Ovary (tissue), 9 donors: ENCODE measurements around the gene HNF1A. TPM values are rescaled to one million over a fixed set of nuclear protein-coding genes. Genes with fewer than 3 reads are reported as not detected.

Experiments used
- DNase-seq, 5 donors: peaks; one replicate each; pipeline ENCODE4 v3.0.0-alpha.2; 2019 to 2020
- H3K27ac ChIP-seq, 2 donors: fragments of 200-600 bp; one replicate each; pipeline versions ENCODE4 v1.5.1 to v1.8.0; 2019 to 2022
- H3K27me3 ChIP-seq: fragments of 200-600 bp; one replicate; pipeline ENCODE4 v1.8.0; 2022
- H3K36me3 ChIP-seq: fragments of 200-600 bp; sonication (generic); one replicate; pipeline ENCODE4 v1.5.1; 2019
- H3K4me1 ChIP-seq: one replicate; pipeline ENCODE4 v1.8.1; 2013; ENCODE audit warnings: mild to moderate bottlenecking, moderate library complexity; ENCODE audit not compliant: insufficient read depth
- H3K4me3 ChIP-seq: fragments of 200-600 bp; sonication (generic); one replicate; pipeline ENCODE4 v1.5.1; 2017
- H3K9me3 ChIP-seq, 2 donors: fragments of 200-600 bp in 1 of 2; sonication (generic) in 1 of 2; one replicate each; pipeline versions ENCODE4 v1.5.1 to v1.8.1; 2013 to 2019; ENCODE audit warnings: mild to moderate bottlenecking in 1 of 2, moderate library complexity in 1 of 2
- EP300 ChIP-seq: sonication (generic); formaldehyde crosslinking; IDR thresholded peaks from one replicate; pipeline ENCODE4 v1.6.1; 2017; ENCODE audit warnings: antibody characterized with exemption
- POLR2A ChIP-seq: fragments of 450-650 bp; IDR thresholded peaks from one replicate; pipeline ENCODE4 v1.6.1; 2017; ENCODE audit warnings: antibody characterized with exemption, mild to moderate bottlenecking, moderate library complexity
- WGBS, 3 donors: extraction: QIAGEN DNeasy Blood & Tissue Kit in 1 of 3; methylation state at CpG; one replicate each; pipeline versions ENCODE4 v1.1.5 to v1.1.7; 2013 to 2017; 5-methylcytosine and 5-hydroxymethylcytosine counted together
- intact Hi-C, 4 donors: fragments of 100-400 bp; cut with DNase I; formaldehyde crosslinking; loops; one replicate each; pipeline versions ENCODE4 v1.11.0 to v1.15.1; 2022 to 2023
- polyA plus RNA-seq, 2 donors: library from polyadenylated mRNA; stranded (reverse); fragments of 200-250 nt in 1 of 2; fragments of 350-450 nt in 1 of 2; fragmentation: Illumina TruSeq in 1 of 2; extraction: RNeasy Lipid Tissue Mini Kit (QIAGEN cat#74804) in 1 of 2; gene quantifications; one replicate each; pipeline ENCODE4 v1.2.3, GENCODE V29; 2013 to 2014
- total RNA-seq, 7 donors: library from RNA; depleted of rRNA in 2 of 7; stranded (reverse); fragments of >200 nt in 2 of 7; fragmentation: NEBNext Ultra II Directional in 3 of 7; extraction: Animal tissue kit (Norgen Biotek cat#: 25700) in 3 of 7; gene quantifications; one replicate each; pipeline versions ENCODE4 v1.1.0 to v1.2.4, GENCODE V29; 2016 to 2023
- TF ChIP-seq, protein P1 (sequence below), 3 donors: fragments of 450-650 bp in 2 of 3; fragments of 200-600 bp in 1 of 3; IDR thresholded peaks; one replicate each; pipeline versions ENCODE4 v1.5.1 to v1.8.0; 2016 to 2022; ENCODE audit warnings: antibody characterized with exemption in 3 of 3, mild to moderate bottlenecking in 1 of 3
- donor health status: DM: no; HTN: no; CAD: no; lungs with moderate emphysema.
- donor health status: DM: no; HTN: no; CAD: no.
- donor health status: Bipolar disorder and iron deficiency.
- donor health status: DM: yes; HTN: yes; CAD: no.
- donor health status: DM: no; HTN: no; CAD: no.
- donor health status: DM: yes; HTN: yes; CAD: no.

The HNF1A gene
- total and polyA plus RNA-seq, 9 donors, result 0.10 to 1.4 (median 0.17) TPM; not detected in 5

DNA sequence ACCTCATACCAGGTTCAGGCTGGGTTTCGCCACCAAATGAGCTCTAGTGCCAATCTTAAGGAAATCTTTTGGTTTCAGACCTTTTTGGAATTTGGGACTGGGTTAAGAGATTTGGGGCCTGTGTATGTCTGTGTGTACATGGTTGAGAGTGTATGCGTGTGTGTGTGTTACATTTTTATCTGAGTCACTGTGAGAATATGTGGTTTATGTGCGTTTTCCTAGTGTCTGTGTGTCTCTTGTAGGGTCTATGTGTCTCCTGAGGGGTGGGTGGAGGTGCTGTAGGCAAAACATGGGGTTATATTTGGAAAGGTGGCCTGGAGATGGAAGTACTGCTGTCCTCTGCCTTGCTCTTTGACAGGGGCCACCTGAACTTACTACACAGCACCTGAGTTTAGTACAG lies 20.1 kb downstream of the HNF1A start:
- DNase-seq, result no peak
- H3K27me3 ChIP-seq, result no peaks in the 10 kb centered on the region
- no peak overlapping the region for H3K4me3 ChIP-seq
- H3K9me3 ChIP-seq, result no peaks in the 10 kb centered on the region
- no peaks in the 10 kb centered on the region for H3K36me3 ChIP-seq
- no peaks in the 10 kb centered on the region for H3K4me1 ChIP-seq
- H3K27ac ChIP-seq, result no peak overlapping the region
- TF ChIP-seq POLR2A, result no peak
- TF ChIP-seq, protein P1, sequence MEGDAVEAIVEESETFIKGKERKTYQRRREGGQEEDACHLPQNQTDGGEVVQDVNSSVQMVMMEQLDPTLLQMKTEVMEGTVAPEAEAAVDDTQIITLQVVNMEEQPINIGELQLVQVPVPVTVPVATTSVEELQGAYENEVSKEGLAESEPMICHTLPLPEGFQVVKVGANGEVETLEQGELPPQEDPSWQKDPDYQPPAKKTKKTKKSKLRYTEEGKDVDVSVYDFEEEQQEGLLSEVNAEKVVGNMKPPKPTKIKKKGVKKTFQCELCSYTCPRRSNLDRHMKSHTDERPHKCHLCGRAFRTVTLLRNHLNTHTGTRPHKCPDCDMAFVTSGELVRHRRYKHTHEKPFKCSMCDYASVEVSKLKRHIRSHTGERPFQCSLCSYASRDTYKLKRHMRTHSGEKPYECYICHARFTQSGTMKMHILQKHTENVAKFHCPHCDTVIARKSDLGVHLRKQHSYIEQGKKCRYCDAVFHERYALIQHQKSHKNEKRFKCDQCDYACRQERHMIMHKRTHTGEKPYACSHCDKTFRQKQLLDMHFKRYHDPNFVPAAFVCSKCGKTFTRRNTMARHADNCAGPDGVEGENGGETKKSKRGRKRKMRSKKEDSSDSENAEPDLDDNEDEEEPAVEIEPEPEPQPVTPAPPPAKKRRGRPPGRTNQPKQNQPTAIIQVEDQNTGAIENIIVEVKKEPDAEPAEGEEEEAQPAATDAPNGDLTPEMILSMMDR (IDR thresholded peaks at IDR 0.05), result no peak
- no peak for TF ChIP-seq EP300
- 70 to 82% (median 75%) methylated on average over 3 of the region's 3 CpGs for WGBS, 3 donors
- intact Hi-C loops, result no loop called here

DNA sequence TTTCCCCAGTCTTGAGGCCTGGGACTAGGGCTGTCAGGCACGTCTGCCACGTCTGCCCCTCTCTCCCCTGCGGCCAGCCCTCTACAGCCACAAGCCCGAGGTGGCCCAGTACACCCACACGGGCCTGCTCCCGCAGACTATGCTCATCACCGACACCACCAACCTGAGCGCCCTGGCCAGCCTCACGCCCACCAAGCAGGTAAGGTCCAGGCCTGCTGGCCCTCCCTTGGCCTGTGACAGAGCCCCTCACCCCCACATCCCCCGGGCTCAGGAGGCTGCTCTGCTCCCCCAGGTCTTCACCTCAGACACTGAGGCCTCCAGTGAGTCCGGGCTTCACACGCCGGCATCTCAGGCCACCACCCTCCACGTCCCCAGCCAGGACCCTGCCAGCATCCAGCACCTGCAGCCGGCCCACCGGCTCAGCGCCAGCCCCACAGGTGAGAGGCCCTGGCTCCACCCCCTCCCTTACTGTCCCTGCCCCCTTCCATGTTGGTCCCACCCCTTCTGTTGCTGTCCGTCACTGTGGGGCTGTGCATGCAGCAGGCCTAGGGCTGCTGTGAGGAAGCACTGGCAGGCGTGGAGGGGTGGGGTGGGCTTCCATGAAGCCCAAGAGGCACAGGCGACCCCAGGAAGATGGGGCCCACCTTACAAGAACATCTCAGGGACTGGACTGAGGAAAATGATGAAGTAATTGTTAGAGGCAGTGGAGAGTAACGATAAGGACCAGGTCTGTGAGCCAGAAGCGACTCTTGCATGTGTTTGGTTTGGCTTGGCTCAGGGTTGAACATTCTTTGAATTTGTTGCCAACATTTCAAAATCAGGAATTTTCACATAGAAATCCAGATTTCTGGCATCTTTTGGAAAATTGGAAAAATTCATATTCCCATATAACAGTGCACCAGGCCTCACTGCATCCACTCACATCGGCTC lies 21.1 kb downstream of the HNF1A start:
- TF ChIP-seq POLR2A (no peak), EP300 (no peak)
- TF ChIP-seq, protein P1 (IDR thresholded peaks at IDR 0.05), result no peak
- H3K36me3 ChIP-seq, result no peaks in the 10 kb centered on the region
- no peaks in the 10 kb centered on the region for H3K4me1 ChIP-seq
- intact Hi-C loops, result no loop called here
- no peak overlapping the region for H3K4me3 ChIP-seq
- H3K27me3 ChIP-seq, result no peaks in the 10 kb centered on the region
- H3K9me3 ChIP-seq, result no peaks in the 10 kb centered on the region
- DNase-seq, result no peak
- no peak overlapping the region for H3K27ac ChIP-seq
- 21 to 37% (median 30%) methylated on average over 23 of the region's 23 CpGs for WGBS, 3 donors

DNA sequence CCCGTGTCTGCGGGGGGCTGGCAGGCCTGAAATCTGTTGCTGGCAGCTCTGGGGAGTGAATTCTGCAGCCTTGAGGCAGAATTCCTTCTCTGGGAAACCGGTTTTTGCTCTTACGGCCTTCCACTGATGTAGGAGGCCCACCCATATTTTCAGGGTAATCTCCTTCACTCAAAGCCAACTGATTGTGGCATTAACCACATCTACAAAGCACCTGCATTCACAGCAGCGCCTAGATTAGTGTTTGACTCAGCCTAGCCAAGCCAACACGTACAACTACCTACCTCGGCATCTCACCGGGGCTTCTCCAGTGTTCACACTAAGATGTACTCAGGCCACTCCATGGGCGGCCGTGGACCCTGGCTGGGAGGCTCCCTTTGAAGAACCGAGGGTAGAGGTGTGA lies 22.2 kb downstream of the HNF1A start:
- Histone ChIP-seq H3K4me3 (no peak overlapping the region), H3K27ac (no peak overlapping the region), H3K27me3 (no peaks in the 10 kb centered on the region), H3K36me3 (no peaks in the 10 kb centered on the region), H3K4me1 (no peaks in the 10 kb centered on the region), H3K9me3 (no peaks in the 10 kb centered on the region)
- whole genome bisulfite sequencing, 3 donors, result 62 to 71% (median 68%) methylated on average over 11 of the region's 11 CpGs
- no peak for DNase-seq
- intact Hi-C loops, result no loop called here
- no peak for TF ChIP-seq POLR2A
- TF ChIP-seq, protein P1 (IDR thresholded peaks at IDR 0.05), result no peak
- no peak for TF ChIP-seq EP300

DNA sequence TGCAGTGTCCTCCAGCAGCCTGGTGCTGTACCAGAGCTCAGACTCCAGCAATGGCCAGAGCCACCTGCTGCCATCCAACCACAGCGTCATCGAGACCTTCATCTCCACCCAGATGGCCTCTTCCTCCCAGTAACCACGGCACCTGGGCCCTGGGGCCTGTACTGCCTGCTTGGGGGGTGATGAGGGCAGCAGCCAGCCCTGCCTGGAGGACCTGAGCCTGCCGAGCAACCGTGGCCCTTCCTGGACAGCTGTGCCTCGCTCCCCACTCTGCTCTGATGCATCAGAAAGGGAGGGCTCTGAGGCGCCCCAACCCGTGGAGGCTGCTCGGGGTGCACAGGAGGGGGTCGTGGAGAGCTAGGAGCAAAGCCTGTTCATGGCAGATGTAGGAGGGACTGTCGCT lies 22.7 kb downstream of the HNF1A start:
- H3K36me3 ChIP-seq, result no peaks in the 10 kb centered on the region
- TF ChIP-seq EP300, result no peak
- TF ChIP-seq POLR2A, result no peak
- TF ChIP-seq, protein P1 (IDR thresholded peaks at IDR 0.05), result no peak
- no peaks in the 10 kb centered on the region for H3K9me3 ChIP-seq
- 79 to 83% (median 82%) methylated on average over 11 of the region's 11 CpGs for WGBS, 3 donors
- no peak overlapping the region for H3K4me3 ChIP-seq
- H3K4me1 ChIP-seq, result no peaks in the 10 kb centered on the region
- DNase-seq, result no peak
- H3K27me3 ChIP-seq, result no peaks in the 10 kb centered on the region
- intact Hi-C loops, result no loop called here
- no peak overlapping the region for H3K27ac ChIP-seq
